Right lobe of liver (tissue), 6 donors: ENCODE measurements around the gene WDR75. TPM values are rescaled to one million over a fixed set of nuclear protein-coding genes. Genes with fewer than 3 reads are reported as not detected.
A peak's percentile ranks its signal among the peaks of the same experiment; 100 is the strongest.

Experiments
- ATAC-seq, 4 donors: fragments of 200-7000 bp; cut with Tn5 transposase; one replicate each; pipeline ENCODE4 v1.9.1; 2020; ENCODE audit warnings: mild to moderate bottlenecking in 4 of 4, moderate library complexity in 4 of 4
- DNase-seq, 3 donors: peaks; one replicate each; pipeline ENCODE4 v3.0.0-alpha.2; 2020
- H3K27ac ChIP-seq, 3 donors: fragments of 200-600 bp; one replicate each; pipeline ENCODE4 v1.8.0; 2022
- H3K27me3 ChIP-seq, 2 donors: fragments of 200-600 bp; one replicate each; pipeline ENCODE4 v1.8.0; 2022
- H3K36me3 ChIP-seq, 4 donors: fragments of 200-600 bp; sonication (generic) in 1 of 4; one replicate each; pipeline versions ENCODE4 v1.5.1 to v1.8.0; 2017 to 2022; ENCODE audit warnings: control low read depth in 1 of 4
- H3K4me1 ChIP-seq, 4 donors: fragments of 200-600 bp; sonication (generic) in 1 of 4; one replicate each; pipeline versions ENCODE4 v1.5.1 to v1.8.0; 2017 to 2022; ENCODE audit warnings: control low read depth in 1 of 4
- H3K4me3 ChIP-seq, 3 donors: fragments of 200-600 bp; one replicate each; pipeline ENCODE4 v1.8.0; 2022
- H3K9me3 ChIP-seq, 4 donors: fragments of 200-600 bp; sonication (generic) in 1 of 4; one replicate each; pipeline versions ENCODE4 v1.5.1 to v1.8.0; 2017 to 2022; ENCODE audit warnings: control low read depth in 1 of 4
- CTCF ChIP-seq, 4 donors: fragments of 200-600 bp in 3 of 4; fragments of 450-650 bp in 1 of 4; IDR thresholded peaks; one replicate each; pipeline versions ENCODE4 v1.5.1 to v1.8.0; 2016 to 2022; ENCODE audit warnings: antibody characterized with exemption in 4 of 4, mild to moderate bottlenecking in 2 of 4
- POLR2A ChIP-seq: fragments of 450-650 bp; IDR thresholded peaks from one replicate; pipeline ENCODE4 v1.6.1; 2017; ENCODE audit warnings: antibody characterized with exemption, mild to moderate bottlenecking
- WGBS: methylation state at CpG from one replicate; pipeline ENCODE4 v1.1.6; 2018; ENCODE audit warnings: low coverage, low lambda C conversion rate; ENCODE audit not compliant: insufficient coverage; ENCODE audit errors: missing lambda C conversion rate; 5-methylcytosine and 5-hydroxymethylcytosine counted together
- intact Hi-C, 2 donors: fragments of 100-400 bp; cut with DNase I; formaldehyde crosslinking; loops; one replicate each; pipeline versions ENCODE4 v1.11.2 to v1.14.1; 2022
- total RNA-seq, 6 experiments: library from RNA; depleted of rRNA in 2 of 6; stranded (reverse); fragments of >200 nt in 2 of 6; fragmentation: NEBNext Ultra II Directional in 3 of 6; extraction: Animal tissue kit (Norgen Biotek cat#: 25700) in 3 of 6; gene quantifications; one replicate each; pipeline versions ENCODE4 v1.1.0 to v1.2.4, GENCODE V29; 2016 to 2023
- donor health status: DM: no; HTN: yes; CAD: no.
- donor health status: DM: no; HTN: no; CAD: no.
- donor health status: DM: no; HTN: no; CAD: no.
- donor health status: DM: no; HTN: yes; CAD: no.
- donor health status: DM: no; HTN: yes; CAD: no.

The WDR75 gene
- total RNA-seq, 6 experiments from 2014 or later = 7.5 to 19.5 (median 11.8) TPM

- H3K27me3 ChIP-seq = no peaks in the 10 kb centered on the region
- intact Hi-C loops = no loop called here
- H3K9me3 ChIP-seq = no peaks in the 10 kb centered on the region
- H3K4me1 ChIP-seq = peaks cover 0 to 3% (median 0%) of the 10 kb centered on the region in 4 donors
- 47% methylated on average over 1 of the region's 1 CpG for whole genome bisulfite sequencing
- ATAC-seq (peak in 1 of 4 donors; percentile 39), DNase-seq (no peak)
- H3K36me3 ChIP-seq = no peaks in the 10 kb centered on the region
- no peak overlapping the region for H3K4me3 ChIP-seq
- H3K27ac ChIP-seq = no peak overlapping the region
- TF ChIP-seq POLR2A = no peak
- no peak for TF ChIP-seq CTCF (IDR thresholded peaks at IDR 0.05)
These were observed 74.0 kb downstream of the WDR75 start for GRCh38 chr2:189515264-189515663.

GRCh38 chr2:189516546-189516945 lies 75.3 kb downstream of the WDR75 start:
- peak in 3 of 4 donors; percentile 22 to 36 (median 29) for ATAC-seq
- Histone ChIP-seq H3K4me3 (no peak overlapping the region), H3K27me3 (no peaks in the 10 kb centered on the region), H3K9me3 (no peaks in the 10 kb centered on the region), H3K36me3 (no peaks in the 10 kb centered on the region), H3K4me1 (peaks cover 0 to 11% (median 2%) of the 10 kb centered on the region in 4 donors), H3K27ac (no peak overlapping the region)
- no peak for DNase-seq
- TF ChIP-seq POLR2A (no peak), CTCF (IDR thresholded peaks at IDR 0.05) (no peak)
- WGBS = 47% methylated on average over 3 of the region's 3 CpGs
- intact Hi-C loops = no loop called here

- Histone ChIP-seq H3K27ac (no peak overlapping the region), H3K27me3 (no peaks in the 10 kb centered on the region), H3K4me3 (no peak overlapping the region), H3K36me3 (no peaks in the 10 kb centered on the region), H3K9me3 (no peaks in the 10 kb centered on the region), H3K4me1 (peaks cover 0 to 26% (median 6%) of the 10 kb centered on the region in 4 donors)
- DNase-seq = no peak
- intact Hi-C loops = no loop called here
- WGBS = 86% methylated on average over 4 of the region's 6 CpGs
- no peak for ATAC-seq
- TF ChIP-seq POLR2A (no peak), CTCF (IDR thresholded peaks at IDR 0.05) (no peak)
These were observed 76.7 kb downstream of the WDR75 start for GRCh38 chr2:189517847-189518535.

- DNase-seq (no peak), ATAC-seq (no peak)
- Histone ChIP-seq H3K9me3 (no peaks in the 10 kb centered on the region), H3K36me3 (no peaks in the 10 kb centered on the region), H3K4me3 (no peak overlapping the region), H3K27ac (no peak overlapping the region), H3K4me1 (peaks cover 0 to 30% (median 8%) of the 10 kb centered on the region in 4 donors), H3K27me3 (no peaks in the 10 kb centered on the region)
- 81% methylated on average over 6 of the region's 6 CpGs for WGBS
- intact Hi-C loops = no loop called here
- no peak for TF ChIP-seq POLR2A
- no peak for TF ChIP-seq CTCF (IDR thresholded peaks at IDR 0.05)
These were observed 78.5 kb downstream of the WDR75 start for GRCh38 chr2:189519631-189520387.
